OCI-LY3 (cell line): ENCODE data around the gene UTP20.

Source experiments
- H2AFZ ChIP-seq: fragments of 200-600, 300-600 bp; shearing (Covaris generic); 2 replicates; pipeline ENCODE4 v1.6.0; 2014; ENCODE audit warnings: antibody characterized with exemption, low read depth, low read length
- H3K27ac ChIP-seq: fragments of 200-600, 300-600 bp; sonication (generic); 2 replicates; pipeline ENCODE4 v1.5.1; 2014; ENCODE audit warnings: mild to moderate bottlenecking, low read length, moderate library complexity, mixed read lengths
- H3K27me3 ChIP-seq: fragments of 200-600, 300-600 bp; sonication (generic); 2 replicates; pipeline ENCODE4 v1.6.1; 2014; ENCODE audit warnings: low read depth, low read length, mixed read lengths
- H3K36me3 ChIP-seq: fragments of 200-600, 300-600 bp; sonication (generic); replicated peaks from 2 replicates; pipeline ENCODE3; 2014; ENCODE audit warnings: low read depth, low read length, mixed read lengths
- H3K4me1 ChIP-seq: fragments of 300-600, 200-600 bp; sonication (generic); 2 replicates; pipeline ENCODE4 v1.6.1; 2014; ENCODE audit warnings: low read length, mixed read lengths
- H3K4me2 ChIP-seq: fragments of 200-600, 300-600 bp; sonication (generic); 2 replicates; pipeline ENCODE4 v1.6.1; 2014; ENCODE audit warnings: low read length, mixed read lengths
- H3K4me3 ChIP-seq: fragments of 300-600, 200-600 bp; sonication (generic); 2 replicates; pipeline ENCODE4 v1.5.1; 2014; ENCODE audit warnings: antibody characterized with exemption, mild to moderate bottlenecking, low read length, moderate library complexity
- H3K79me2 ChIP-seq: fragments of 300-600, 200-600 bp; shearing (Covaris generic); 2 replicates; pipeline ENCODE4 v1.6.1; 2014; ENCODE audit warnings: mild to moderate bottlenecking, low read length, mixed read lengths
- H3K9ac ChIP-seq: fragments of 300-600, 200-600 bp; shearing (Covaris generic); 2 replicates; pipeline ENCODE4 v1.6.0; 2014; ENCODE audit warnings: mild to moderate bottlenecking, low read length, moderate library complexity
- H3K9me3 ChIP-seq: fragments of 200-600, 300-600 bp; shearing (Covaris generic); 2 replicates; pipeline ENCODE4 v1.6.1; 2014; ENCODE audit warnings: low read length, mixed read lengths; ENCODE audit not compliant: insufficient read depth
- H4K20me1 ChIP-seq: fragments of 200-600, 300-600 bp; sonication (generic); 2 replicates; pipeline ENCODE4 v1.6.1; 2016; ENCODE audit warnings: low read length, mixed read lengths; ENCODE audit not compliant: insufficient read depth
- EZH2phosphoT487 ChIP-seq: fragments of 200-600 bp; shearing (Covaris generic); IDR thresholded peaks from 2 replicates; pipeline ENCODE4 v1.6.1; 2018; ENCODE audit warnings: antibody characterized with exemption, mixed run types, low read depth
- TF ChIP-seq, protein P1 (sequence below): fragments of 200-600, 300-600 bp; sonication (generic); IDR thresholded peaks from 2 replicates; pipeline ENCODE4 v1.5.1; 2014; ENCODE audit warnings: antibody characterized with exemption, low read length, low read depth

The UTP20 gene

DNA sequence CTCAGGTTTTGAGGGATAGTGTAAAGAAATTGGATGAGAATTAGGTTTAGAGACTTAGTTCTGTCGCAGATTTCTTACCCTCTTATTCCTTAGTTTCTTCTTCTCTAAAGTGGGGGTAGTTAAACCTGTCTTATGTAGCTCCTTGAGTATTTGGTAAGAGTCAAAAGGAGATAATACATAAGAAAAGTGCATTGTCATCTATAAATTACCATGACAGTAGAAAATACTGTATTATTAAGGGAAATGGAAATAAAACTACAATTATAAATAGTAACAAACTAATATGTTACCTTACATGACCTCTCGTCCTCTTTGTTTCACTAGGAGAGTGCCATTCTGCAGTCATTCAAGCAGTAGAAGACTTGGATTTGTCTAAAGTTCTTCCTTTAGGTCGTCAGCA, 49.0 kb downstream of the UTP20 start:
- TF ChIP-seq EZH2phosphoT487 = no peak
- TF ChIP-seq, protein P1, sequence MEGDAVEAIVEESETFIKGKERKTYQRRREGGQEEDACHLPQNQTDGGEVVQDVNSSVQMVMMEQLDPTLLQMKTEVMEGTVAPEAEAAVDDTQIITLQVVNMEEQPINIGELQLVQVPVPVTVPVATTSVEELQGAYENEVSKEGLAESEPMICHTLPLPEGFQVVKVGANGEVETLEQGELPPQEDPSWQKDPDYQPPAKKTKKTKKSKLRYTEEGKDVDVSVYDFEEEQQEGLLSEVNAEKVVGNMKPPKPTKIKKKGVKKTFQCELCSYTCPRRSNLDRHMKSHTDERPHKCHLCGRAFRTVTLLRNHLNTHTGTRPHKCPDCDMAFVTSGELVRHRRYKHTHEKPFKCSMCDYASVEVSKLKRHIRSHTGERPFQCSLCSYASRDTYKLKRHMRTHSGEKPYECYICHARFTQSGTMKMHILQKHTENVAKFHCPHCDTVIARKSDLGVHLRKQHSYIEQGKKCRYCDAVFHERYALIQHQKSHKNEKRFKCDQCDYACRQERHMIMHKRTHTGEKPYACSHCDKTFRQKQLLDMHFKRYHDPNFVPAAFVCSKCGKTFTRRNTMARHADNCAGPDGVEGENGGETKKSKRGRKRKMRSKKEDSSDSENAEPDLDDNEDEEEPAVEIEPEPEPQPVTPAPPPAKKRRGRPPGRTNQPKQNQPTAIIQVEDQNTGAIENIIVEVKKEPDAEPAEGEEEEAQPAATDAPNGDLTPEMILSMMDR = no peak
- Histone ChIP-seq H3K36me3 (peaks cover 34% of the 10 kb centered on the region), H3K4me1 (no peaks in the 10 kb centered on the region), H3K27ac (no peak overlapping the region), H4K20me1 (no peaks in the 10 kb centered on the region), H3K9me3 (no peaks in the 10 kb centered on the region), H3K27me3 (no peaks in the 10 kb centered on the region), H3K4me3 (no peak overlapping the region), H2AFZ (no peak overlapping the region), H3K4me2 (no peak overlapping the region), H3K9ac (no peak overlapping the region), H3K79me2 (no peaks in the 10 kb centered on the region)

- no peak overlapping the region for H3K27ac ChIP-seq
- no peaks in the 10 kb centered on the region for H3K27me3 ChIP-seq
- no peak overlapping the region for H2AFZ ChIP-seq
- no peaks in the 10 kb centered on the region for H3K79me2 ChIP-seq
- no peaks in the 10 kb centered on the region for H3K9me3 ChIP-seq
- H3K9ac ChIP-seq = no peak overlapping the region
- no peak overlapping the region for H3K4me2 ChIP-seq
- peaks cover 37% of the 10 kb centered on the region for H3K36me3 ChIP-seq
- TF ChIP-seq EZH2phosphoT487 = no peak
- TF ChIP-seq, protein P1 = no peak
- H3K4me3 ChIP-seq = no peak overlapping the region
- no peaks in the 10 kb centered on the region for H3K4me1 ChIP-seq
- H4K20me1 ChIP-seq = no peaks in the 10 kb centered on the region
Observed at GRCh38 chr12:101330631-101331030, 50.7 kb downstream of the UTP20 start.

DNA sequence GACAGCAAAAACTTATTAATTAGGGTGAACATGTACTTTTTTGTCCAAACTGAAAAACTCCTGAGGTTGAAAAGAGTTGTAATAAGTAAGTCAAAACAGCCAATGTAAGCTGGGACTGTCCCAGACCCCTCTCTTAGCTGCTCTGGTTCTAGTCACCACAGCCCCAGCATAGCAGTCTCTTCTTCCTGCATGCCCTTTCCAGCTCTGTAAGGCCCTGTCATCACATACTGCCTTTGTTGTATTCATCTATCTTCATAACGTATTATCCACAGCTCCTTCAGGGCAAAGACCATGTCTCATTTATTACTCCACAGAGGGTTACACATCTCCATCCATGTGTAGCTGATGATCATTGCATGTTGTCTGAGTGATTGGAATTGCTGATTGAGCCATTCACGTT, 56.5 kb downstream of the UTP20 start:
- H3K9me3 ChIP-seq = no peaks in the 10 kb centered on the region
- no peak overlapping the region for H3K4me3 ChIP-seq
- no peaks in the 10 kb centered on the region for H3K27me3 ChIP-seq
- H3K79me2 ChIP-seq = no peaks in the 10 kb centered on the region
- H2AFZ ChIP-seq = no peak overlapping the region
- no peak overlapping the region for H3K4me2 ChIP-seq
- peaks cover 19% of the 10 kb centered on the region for H3K36me3 ChIP-seq
- H3K27ac ChIP-seq = no peak overlapping the region
- TF ChIP-seq, protein P1 = no peak
- TF ChIP-seq EZH2phosphoT487 = no peak
- no peaks in the 10 kb centered on the region for H3K4me1 ChIP-seq
- no peak overlapping the region for H3K9ac ChIP-seq
- H4K20me1 ChIP-seq = no peaks in the 10 kb centered on the region

- Histone ChIP-seq H3K27me3 (no peaks in the 10 kb centered on the region), H3K36me3 (peaks cover 21% of the 10 kb centered on the region), H3K4me3 (no peak overlapping the region), H3K9ac (no peak overlapping the region), H3K4me2 (no peak overlapping the region), H3K27ac (no peak overlapping the region), H2AFZ (no peak overlapping the region), H3K4me1 (no peaks in the 10 kb centered on the region), H3K79me2 (no peaks in the 10 kb centered on the region), H3K9me3 (no peaks in the 10 kb centered on the region), H4K20me1 (no peaks in the 10 kb centered on the region)
- TF ChIP-seq, protein P1 = no peak
- no peak for TF ChIP-seq EZH2phosphoT487
Observed at GRCh38 chr12:101338087-101338486, 58.2 kb downstream of the UTP20 start.
